DMS79 (cell line): ENCODE results near the gene ASB13.
"Not testable (repeated sequence)": the region's sequence is repeated elsewhere in the genome, so short reads cannot be mapped to it uniquely, and the experiment has no call there.

Experiments
- DNase-seq: peaks from one replicate; lab custom pipeline; 2025; lab: John Stamatoyannopoulos, UW

The ASB13 gene

GRCh38 chr10:5604961-5605360 is 61.4 kb downstream of the ASB13 start:
- DNase-seq: no peak

GRCh38 chr10:5604236-5604925 is 62.0 kb downstream of the ASB13 start:
- DNase-seq: no peak

GRCh38 chr10:5603848-5604170 is 62.6 kb downstream of the ASB13 start:
- no peak for DNase-seq

GRCh38 chr10:5603091-5603847 is 63.1 kb downstream of the ASB13 start:
- DNase-seq: no peak

GRCh38 chr10:5601826-5602495 is 64.4 kb downstream of the ASB13 start:
- DNase-seq: no peak

- no peak for DNase-seq
Observed at GRCh38 chr10:5600908-5601307, 65.5 kb downstream of the ASB13 start.

GRCh38 chr10:5599613-5600520 is 66.5 kb downstream of the ASB13 start:
- no peak for DNase-seq

- no peak for DNase-seq
Observed at GRCh38 chr10:5598085-5598690, 68.2 kb downstream of the ASB13 start.

GRCh38 chr10:5596611-5597341 is 69.6 kb downstream of the ASB13 start:
- DNase-seq: no peak

GRCh38 chr10:5595994-5596471 is 70.4 kb downstream of the ASB13 start:
- no peak for DNase-seq

GRCh38 chr10:5595591-5595990 is 70.8 kb downstream of the ASB13 start:
- DNase-seq: no peak

GRCh38 chr10:5595095-5595494 is 71.3 kb downstream of the ASB13 start:
- DNase-seq: no peak

GRCh38 chr10:5594271-5595049 is 71.9 kb downstream of the ASB13 start:
- no peak for DNase-seq

- not testable (repeated sequence) for DNase-seq
Observed at GRCh38 chr10:5593347-5593746, 73.0 kb downstream of the ASB13 start.

GRCh38 chr10:5592070-5592469 is 74.3 kb downstream of the ASB13 start:
- DNase-seq: no peak

GRCh38 chr10:5591336-5591824 is 75.0 kb downstream of the ASB13 start:
- DNase-seq: no peak

GRCh38 chr10:5590816-5591215 is 75.6 kb downstream of the ASB13 start:
- no peak for DNase-seq

- DNase-seq: no peak
Observed at GRCh38 chr10:5589661-5590511, 76.5 kb downstream of the ASB13 start.
